HS-27A (cell line): ENCODE data around the gene SLC20A1.
"Not testable (repeated sequence)": the region's sequence is repeated elsewhere in the genome, so short reads cannot be mapped to it uniquely, and the experiment has no call there.

ENCODE experiments used
- DNase-seq: peaks from one replicate; pipeline ENCODE4 v3.0.0-alpha.2; 2012; ENCODE audit warnings: low read depth, missing footprints

The SLC20A1 gene

DNA sequence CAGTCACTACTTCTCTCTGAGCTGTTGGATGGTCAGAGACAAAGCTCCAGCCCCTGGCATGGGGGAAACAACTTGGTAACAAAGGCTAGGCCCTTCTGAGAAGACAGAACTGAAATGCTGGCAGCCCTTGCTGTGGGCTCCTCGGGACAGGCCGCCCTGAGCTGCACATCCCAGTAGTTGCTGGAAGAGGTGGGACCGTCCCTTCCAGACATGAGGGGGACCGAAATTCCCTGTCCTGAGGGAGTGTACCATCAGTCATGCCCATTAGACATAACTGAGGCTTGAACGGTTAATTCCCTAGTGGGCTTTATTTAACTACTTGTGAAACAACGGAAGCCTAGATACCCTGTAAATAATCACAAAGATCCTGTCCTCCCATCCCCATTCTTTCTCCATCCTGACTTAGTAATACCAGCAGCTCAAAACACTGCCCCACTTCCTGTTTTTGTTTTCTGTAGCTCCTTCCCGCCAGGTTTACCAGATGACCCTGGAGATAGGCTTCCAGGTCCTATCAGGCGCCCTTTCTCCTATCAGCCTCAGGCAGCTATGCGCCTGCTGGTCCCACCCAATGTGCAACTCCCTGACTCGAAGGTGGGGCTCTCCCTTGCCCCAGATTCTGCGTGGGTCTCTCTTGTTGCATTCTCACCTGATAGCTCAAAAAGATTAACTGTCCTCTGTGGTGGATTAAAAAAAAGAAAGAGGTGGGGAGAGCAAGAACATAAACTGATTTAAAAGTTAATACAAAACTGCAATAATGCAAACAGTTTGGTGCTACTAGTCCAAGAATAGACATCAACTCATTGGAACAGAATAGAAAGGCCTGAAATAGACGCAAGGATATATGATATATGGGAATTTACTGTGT is 38.0 kb downstream of the SLC20A1 start:
- DNase-seq: no peak

- no peak for DNase-seq
Observed at GRCh38 chr2:112684415-112684775, 38.7 kb downstream of the SLC20A1 start.

DNA sequence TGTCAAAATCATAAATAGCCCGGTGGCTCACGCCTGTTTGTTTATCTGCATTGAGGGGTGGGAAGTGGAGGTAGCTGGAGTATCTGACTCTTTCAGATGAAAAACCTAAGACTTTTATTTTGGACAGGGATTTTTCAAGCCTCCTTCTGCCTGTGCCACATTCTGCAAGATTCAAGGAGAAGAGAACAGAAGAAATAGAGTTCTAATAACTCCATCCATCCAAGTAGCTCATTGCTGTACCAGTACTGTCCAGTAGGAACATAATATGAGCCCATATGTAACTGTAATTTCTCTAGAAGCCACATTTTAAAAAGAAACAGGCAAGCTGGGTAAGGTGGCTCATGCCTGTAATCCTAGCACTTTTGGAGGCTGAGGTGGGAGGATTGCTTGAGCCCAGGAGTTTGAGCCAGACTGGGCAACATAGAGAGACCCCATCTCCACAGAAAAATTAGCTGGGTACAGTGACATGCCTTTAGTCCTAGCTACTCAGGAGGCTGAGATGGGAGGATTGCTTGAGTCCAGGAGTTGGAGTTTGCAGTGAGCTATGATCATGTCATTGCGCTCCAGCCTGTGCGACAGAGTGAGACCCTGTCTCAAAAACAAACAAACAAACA is 39.6 kb downstream of the SLC20A1 start:
- no peak for DNase-seq

GRCh38 chr2:112686348-112687217 is 40.8 kb downstream of the SLC20A1 start:
- DNase-seq: no peak

DNA sequence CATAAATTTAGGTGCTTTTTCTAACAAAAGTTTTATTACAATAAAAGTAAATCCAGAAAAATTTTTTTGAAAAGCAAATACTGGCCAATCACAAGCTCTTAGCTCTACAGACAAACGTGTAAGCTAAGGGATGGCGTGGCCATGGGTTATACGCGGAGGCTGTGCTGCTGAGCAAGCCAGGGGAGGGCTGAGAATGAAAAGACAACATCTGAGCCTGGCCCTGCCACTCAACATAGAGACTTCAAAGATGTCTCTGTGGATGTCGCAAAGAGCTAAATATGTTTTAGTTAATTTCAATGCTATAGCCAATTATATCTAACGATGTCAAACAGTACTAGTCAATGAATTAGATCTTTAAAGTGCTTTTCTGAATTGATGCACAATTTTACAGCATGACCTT is 41.8 kb downstream of the SLC20A1 start:
- DNase-seq: no peak

- DNase-seq: no peak
Observed at GRCh38 chr2:112688086-112688880, 42.5 kb downstream of the SLC20A1 start.

DNA sequence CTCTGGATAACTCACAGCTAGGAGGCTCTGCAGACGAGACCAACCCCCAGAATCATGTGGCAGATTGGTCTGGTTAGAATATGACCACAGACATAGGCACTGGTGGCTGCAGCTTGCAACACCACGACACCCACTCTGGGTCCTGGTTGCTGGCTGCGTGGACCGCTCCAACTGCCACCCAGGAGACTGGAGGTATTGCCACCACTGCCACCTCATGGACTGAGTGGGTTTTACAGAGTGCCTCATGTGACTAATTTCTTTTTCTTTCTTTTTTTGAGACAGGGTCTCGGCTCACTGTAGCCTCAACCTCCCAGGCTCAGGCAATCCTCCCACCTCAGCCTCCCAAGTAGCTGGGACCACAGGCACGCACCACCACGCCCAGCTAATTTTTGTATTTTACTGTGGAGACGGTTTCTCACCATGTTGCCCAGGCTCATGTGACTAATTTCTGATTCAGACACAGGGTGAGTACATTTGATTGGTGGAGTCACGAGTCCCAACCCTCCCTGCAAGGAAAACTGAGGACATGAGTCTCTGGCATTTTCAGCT is 45.2 kb downstream of the SLC20A1 start:
- DNase-seq: no peak

GRCh38 chr2:112691881-112692281 is 46.1 kb downstream of the SLC20A1 start:
- no peak for DNase-seq

DNA sequence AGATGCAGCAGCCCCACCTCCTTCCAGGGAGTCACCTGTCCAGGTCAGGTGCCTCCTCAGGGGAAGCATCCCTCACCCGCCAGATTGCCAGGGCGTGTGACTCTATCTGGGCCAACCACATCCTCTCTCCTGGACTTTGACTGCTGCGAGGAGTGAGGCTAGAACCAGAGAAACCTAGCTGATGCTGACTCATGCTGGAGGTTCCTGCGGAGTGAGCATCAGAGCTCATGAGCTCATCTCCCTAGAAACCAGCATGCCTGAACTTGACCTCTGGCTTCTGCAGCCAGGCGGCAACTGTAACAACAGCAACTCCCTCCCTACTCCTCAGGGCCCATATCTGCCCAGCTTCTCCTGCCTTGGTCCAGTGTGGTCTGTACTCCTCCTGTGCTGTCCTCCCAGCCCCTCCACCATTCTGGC is 46.8 kb downstream of the SLC20A1 start:
- peak; percentile 92 for DNase-seq

DNA sequence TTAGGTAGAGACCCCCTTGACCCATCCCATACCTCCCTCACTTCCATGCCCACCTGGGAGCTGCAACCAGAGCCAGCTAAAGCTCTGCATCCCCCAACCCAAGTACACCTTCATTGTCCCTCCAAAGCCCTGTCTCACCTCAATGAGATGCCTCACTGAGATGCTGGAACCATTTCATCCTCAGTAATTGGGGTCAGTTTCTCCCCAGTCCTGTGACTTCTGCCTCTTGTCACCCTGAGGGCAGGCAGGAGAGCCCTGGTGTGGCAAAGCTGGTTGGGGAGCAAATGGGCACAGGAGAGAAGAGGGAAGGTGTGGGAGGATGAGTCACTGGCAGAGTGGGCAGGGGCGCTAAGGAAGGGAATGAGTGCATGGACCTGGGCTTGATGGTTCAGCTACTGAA is 47.2 kb downstream of the SLC20A1 start:
- no peak for DNase-seq

- DNase-seq: no peak
Observed at GRCh38 chr2:112693596-112693995, 47.9 kb downstream of the SLC20A1 start.

GRCh38 chr2:112694182-112694581 is 48.4 kb downstream of the SLC20A1 start:
- DNase-seq: no peak

DNA sequence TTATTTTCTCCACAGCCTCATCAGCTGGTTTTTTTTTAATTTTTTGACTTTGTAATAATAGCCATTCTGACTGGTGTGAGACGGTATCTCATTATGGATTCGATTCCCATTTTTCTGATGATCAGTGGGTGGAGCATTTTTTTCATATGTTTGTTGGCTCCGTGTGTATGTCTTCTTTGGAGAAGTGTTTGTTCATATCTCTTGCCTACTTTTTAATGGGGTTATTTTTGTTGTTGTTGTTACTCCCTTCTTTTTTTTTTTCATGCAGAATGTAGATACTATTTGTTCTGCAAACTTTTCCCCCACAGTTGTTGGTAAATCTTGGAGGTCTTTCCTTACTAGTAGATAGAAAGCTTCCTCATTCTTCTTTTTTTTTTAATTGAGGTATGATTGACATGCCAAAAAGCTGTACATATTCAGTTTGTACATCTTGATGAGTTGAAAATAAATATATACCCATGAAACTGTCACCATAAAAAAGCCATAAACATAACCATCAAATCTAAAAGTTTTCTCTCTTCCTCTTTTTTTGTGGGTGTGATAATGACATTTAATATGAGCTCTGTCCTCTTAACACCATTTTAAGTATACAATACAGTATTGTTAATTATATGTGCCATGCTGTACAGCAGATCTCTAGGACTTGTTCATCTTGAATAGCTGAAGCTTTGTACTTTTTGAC is 53.2 kb downstream of the SLC20A1 start:
- DNase-seq: no peak

DNA sequence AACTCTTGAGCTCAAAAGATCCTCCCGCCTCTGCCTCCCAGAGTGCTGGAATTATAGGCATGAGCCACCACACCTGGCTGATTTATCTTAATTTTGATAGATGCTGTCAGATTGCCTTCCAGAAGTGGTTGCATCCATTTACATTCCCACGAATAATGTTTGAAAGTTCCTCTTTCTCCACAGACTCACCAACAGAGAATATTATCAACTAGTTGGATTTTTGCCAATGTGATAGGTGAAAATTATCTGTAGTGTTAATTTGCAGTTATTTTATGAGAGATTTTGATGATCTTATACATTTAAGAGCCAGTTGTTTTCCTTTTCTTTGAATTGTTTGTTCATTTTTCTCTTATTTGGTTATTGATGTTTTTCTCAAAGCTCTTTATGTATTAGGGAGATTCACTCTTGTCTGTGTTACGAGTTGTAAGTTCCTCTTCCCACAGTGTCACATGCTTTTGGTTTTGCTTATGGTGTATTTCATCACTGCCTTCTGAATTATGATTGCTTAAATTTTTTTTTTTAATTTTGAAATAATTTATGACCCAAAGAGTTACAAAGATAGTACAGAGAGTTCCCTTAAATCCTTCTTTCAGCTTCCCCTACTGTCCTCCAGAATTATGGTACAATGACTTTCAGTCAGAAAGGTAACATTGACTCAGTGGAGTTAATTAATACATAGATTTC is 54.4 kb downstream of the SLC20A1 start:
- DNase-seq: no peak

- no peak for DNase-seq
Observed at GRCh38 chr2:112701052-112701451, 55.3 kb downstream of the SLC20A1 start.

DNA sequence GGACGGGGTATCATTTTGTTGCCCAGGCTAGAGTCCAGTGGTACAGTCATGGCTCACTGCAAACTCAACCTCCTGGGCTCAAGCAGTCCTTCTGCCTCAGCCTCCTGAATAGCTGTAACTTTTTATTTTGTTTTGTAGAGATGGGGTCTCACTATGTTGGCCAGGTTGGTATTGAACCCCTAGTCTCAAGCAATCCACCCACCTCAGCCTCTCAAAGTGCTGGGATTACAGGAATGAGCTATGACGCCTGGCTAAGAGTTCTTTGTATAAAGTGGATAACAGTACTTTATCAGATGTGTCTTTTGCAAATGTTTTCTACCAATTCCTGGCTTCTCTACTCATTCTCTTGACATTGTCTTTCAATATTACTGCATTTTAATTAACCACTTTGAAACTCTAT is 57.9 kb downstream of the SLC20A1 start:
- no peak for DNase-seq

GRCh38 chr2:112705575-112705974 is 59.8 kb downstream of the SLC20A1 start:
- DNase-seq: no peak

DNA sequence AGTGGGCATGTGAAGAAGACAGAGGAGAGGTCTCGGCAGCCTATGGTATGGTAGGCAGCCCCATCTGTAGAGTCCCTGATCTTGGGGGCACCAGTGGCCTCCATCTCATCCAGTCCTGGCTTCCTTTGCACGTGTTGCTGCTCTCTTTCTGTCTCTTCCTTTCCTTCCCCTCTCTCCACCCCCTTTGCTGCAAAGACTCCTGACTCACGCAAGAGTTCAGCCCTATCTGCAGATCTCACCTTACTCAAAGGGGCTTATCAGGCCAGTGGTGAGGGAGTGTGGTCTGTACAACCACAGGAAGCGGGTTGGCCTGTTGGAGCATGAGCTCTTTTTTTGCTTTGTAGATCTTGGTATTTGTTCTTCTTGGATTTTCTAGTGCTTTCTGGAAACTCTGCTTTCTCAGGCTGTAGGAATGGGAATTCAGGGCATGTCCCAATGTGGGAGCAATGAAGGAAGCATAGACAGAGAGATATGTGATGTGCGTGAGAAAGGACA is 60.5 kb downstream of the SLC20A1 start:
- no peak for DNase-seq

- not testable (repeated sequence) for DNase-seq
Observed at GRCh38 chr2:112706947-112707346, 61.2 kb downstream of the SLC20A1 start.

DNA sequence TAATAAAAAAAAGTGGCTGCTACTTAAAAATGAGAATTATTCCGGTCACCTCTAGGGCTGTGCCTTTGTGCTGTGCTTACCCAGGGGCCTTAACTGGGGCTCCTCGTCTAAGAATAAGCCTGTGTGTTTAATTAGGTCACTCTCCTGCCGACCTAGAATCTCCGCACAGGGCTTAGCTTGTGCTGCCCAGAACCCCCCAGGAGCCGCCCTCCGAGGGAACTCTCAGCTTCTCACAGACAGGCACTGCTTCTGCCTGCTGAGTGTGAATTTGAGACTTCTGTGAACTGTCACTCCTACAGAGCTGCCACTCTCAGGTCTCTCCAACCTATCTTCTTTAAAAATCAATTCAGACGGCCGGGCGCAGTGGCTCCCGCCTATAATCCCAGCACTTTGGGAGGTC is 63.2 kb downstream of the SLC20A1 start:
- DNase-seq: no peak
